ENCODE data around the gene RGSL1. TPM values are rescaled to one million over a fixed set of nuclear protein-coding genes. Genes with fewer than 3 reads are reported as not detected.

Gene RGSL1
- total RNA-seq, 2 experiments from 2014 or later = not detected

GRCh38 chr1:182584746-182585145 is 134.8 kb downstream of the RGSL1 start:
- intact Hi-C loops (cut with micrococcal nuclease) = loop anchor here (5.0 kb wide), 1 partner anchor 552 kb away; no protein-coding TSS in a partner anchor
- Mint-ChIP-seq H3K9me3 (no peaks in the 10 kb centered on the region), H3K27me3 (no peaks in the 10 kb centered on the region), H3K4me3 (no peak overlapping the region), H3K27ac (no peak overlapping the region), H3K4me1 (ENCODE audit: low read depth) (peaks cover 61% of the 10 kb centered on the region), H3K36me3 (peaks cover 22% of the 10 kb centered on the region)
- CTCF ChIA-PET = interaction anchor here (1.0 to 2.0 kb wide), 4 partner anchors 11 to 198 kb away, joined by 3 to 10 read pairs (median 4); no protein-coding TSS in a partner anchor
- POLR2A ChIA-PET = no interaction called here
- no peak for DNase-seq

DNA sequence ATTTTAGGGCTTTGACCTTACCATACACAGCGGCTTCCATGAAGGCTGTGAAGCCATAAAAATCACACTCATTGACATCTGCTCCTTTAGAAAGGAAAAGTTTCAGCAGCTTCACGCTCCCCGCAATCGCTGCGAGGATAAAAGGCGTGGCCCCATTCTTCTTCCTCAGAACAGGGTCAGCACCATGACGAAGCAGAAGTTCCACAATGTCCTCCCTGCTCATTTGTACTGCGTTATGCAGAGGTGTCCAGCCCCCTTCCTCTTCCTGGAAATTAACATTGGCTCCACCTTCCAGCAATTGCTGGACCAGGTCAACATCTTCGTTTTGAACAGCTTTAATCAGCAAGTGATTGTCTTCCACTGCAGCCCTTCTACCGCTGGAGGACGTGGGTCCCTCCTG is 136.4 kb downstream of the RGSL1 start:
- intact Hi-C loops (cut with micrococcal nuclease) = loop anchor here (5.0 kb wide), 1 partner anchor 554 kb away; no protein-coding TSS in a partner anchor
- Mint-ChIP-seq H3K4me3 (no peak overlapping the region), H3K27me3 (no peaks in the 10 kb centered on the region), H3K27ac (no peak overlapping the region), H3K36me3 (peaks cover 11% of the 10 kb centered on the region), H3K9me3 (no peaks in the 10 kb centered on the region), H3K4me1 (ENCODE audit: low read depth) (peaks cover 60% of the 10 kb centered on the region)
- DNase-seq = no peak
- POLR2A ChIA-PET = interaction anchor here (0.7 kb wide), 1 partner anchor 15 kb away, joined by 3 read pairs; no protein-coding TSS in a partner anchor
- CTCF ChIA-PET = interaction anchor here (0.6 to 2.0 kb wide), 4 partner anchors 10 to 948 kb away, joined by 3 to 10 read pairs (median 4); no protein-coding TSS in a partner anchor

GRCh38 chr1:182587093-182587492 is 137.1 kb downstream of the RGSL1 start:
- Mint-ChIP-seq H3K27ac (no peak overlapping the region), H3K27me3 (no peaks in the 10 kb centered on the region), H3K36me3 (peaks cover 9% of the 10 kb centered on the region), H3K4me1 (ENCODE audit: low read depth) (peaks cover 60% of the 10 kb centered on the region), H3K9me3 (no peaks in the 10 kb centered on the region), H3K4me3 (no peak overlapping the region)
- DNase-seq = no peak
- ChIA-PET CTCF (interaction anchor here (1.2 to 2.0 kb wide), 2 partner anchors 9 to 198 kb away, joined by 4 to 10 read pairs; no protein-coding TSS in a partner anchor), POLR2A (no interaction called here)
- intact Hi-C loops (cut with micrococcal nuclease) = loop anchor here (5.0 kb wide), 1 partner anchor 555 kb away; no protein-coding TSS in a partner anchor

DNA sequence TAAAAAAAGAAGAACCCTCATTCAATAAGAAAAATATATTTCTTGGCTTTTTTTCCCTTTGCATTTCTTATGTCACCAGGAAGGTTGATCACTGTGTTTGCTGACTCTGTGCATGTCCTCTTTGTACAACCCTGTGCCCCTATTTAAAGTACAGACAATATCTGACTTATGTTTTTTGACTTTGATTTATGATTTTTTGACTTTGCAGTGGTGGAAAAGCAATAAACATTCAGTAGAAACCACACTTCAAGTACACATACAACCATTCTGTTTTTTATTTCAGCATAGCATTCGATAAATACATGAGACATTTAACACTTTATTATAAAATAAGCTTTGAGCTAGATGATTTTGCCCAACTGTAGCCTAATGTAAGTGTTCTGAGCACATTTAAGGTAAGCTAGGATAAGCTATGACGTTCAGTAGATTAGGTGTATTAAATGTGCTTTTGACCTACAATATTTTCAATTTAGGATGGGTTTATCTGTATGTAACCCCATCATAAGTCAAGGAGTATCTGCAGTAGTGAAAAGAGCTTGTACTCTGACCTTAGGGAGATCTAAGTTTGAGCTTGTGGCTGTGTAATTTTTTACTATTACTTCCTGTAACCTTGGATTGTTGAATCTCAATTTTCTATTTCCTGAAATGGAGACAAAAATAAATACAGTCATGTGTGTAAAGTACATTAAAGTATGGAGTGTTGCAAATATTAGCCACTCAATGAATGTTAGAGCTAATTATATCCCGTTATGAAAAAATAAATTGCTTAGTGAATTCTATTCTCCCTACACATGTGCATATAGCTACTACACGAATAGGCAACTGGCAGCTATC is 137.9 kb downstream of the RGSL1 start:
- H3K27me3 Mint-ChIP-seq = no peaks in the 10 kb centered on the region
- POLR2A ChIA-PET = interaction anchor here (0.5 to 2.1 kb wide), 3 partner anchors 15 to 339 kb away, joined by 3 to 11 read pairs (median 3); no protein-coding TSS in a partner anchor
- H3K9me3 Mint-ChIP-seq = no peaks in the 10 kb centered on the region
- H3K4me1 Mint-ChIP-seq (ENCODE audit: low read depth) = peaks cover 54% of the 10 kb centered on the region
- CTCF ChIA-PET = interaction anchor here (0.6 to 22.4 kb wide), 6 partner anchors 12 to 503 kb away, joined by 3 to 1086 read pairs (median 6); partner anchors contain the start of gene NPL
- H3K4me3 Mint-ChIP-seq = peak overlapping the region; percentile 94
- peaks cover 7% of the 10 kb centered on the region for H3K36me3 Mint-ChIP-seq
- DNase-seq = no peak
- intact Hi-C loops (cut with micrococcal nuclease) = loop anchor here (1.0 to 5.0 kb wide), 4 partner anchors 27 to 556 kb away; partner anchors contain the start of gene DHX9
- H3K27ac Mint-ChIP-seq = peak overlapping the region; percentile 99

- peaks cover 2% of the 10 kb centered on the region for H3K36me3 Mint-ChIP-seq
- intact Hi-C loops (cut with micrococcal nuclease) = loop anchor here (1.0 to 5.0 kb wide), 4 partner anchors 27 to 556 kb away; partner anchors contain the start of gene DHX9
- H3K27ac Mint-ChIP-seq = peak within 1 kb of the TSS; percentile 99
- peak; percentile 74 for DNase-seq
- ChIA-PET POLR2A (interaction anchor here (0.8 to 2.1 kb wide), 4 partner anchors 15 to 252 kb away, joined by 3 to 11 read pairs (median 3); no protein-coding TSS in a partner anchor), CTCF (interaction anchor here (0.6 to 22.4 kb wide), 6 partner anchors 11 to 504 kb away, joined by 3 to 1086 read pairs (median 6); partner anchors contain the start of gene NPL)
- H3K4me1 Mint-ChIP-seq (ENCODE audit: low read depth) = peaks cover 46% of the 10 kb centered on the region
- no peaks in the 10 kb centered on the region for H3K9me3 Mint-ChIP-seq
- H3K4me3 Mint-ChIP-seq = peak within 1 kb of the TSS; percentile 94
- H3K27me3 Mint-ChIP-seq = no peaks in the 10 kb centered on the region
Observed at GRCh38 chr1:182588500-182589396, 138.8 kb downstream of the RGSL1 start, which contains the start of gene RNASEL. TSS of gene RNASEL (minus strand) at chr1:182589256. CDS start at chr1:182586806, 2,450 bp downstream.

DNA sequence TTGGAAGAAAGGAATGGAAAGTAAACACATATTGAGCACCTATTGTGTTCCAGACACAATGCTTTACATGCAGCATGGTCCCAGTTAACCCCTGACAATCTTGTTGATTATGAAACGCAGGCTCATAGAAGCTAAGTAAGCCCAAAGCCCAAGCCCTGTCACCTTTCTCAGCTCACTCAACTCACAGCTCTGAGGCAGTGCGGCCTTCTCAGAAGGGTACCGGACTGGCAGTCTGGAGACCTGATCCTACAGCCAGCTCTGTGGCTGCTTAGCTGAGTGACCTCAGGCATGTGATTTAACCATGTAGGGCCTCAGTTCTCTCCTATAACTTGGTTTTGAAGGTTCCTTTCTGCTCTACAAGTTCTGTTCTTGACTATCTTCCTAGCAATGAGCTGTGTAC is 139.6 kb downstream of the RGSL1 start:
- POLR2A ChIA-PET = interaction anchor here (0.8 to 2.1 kb wide), 4 partner anchors 14 to 198 kb away, joined by 3 to 11 read pairs (median 3); no protein-coding TSS in a partner anchor
- Mint-ChIP-seq H3K27me3 (no peaks in the 10 kb centered on the region), H3K36me3 (peaks cover 2% of the 10 kb centered on the region), H3K27ac (peak overlapping the region; percentile 99), H3K4me1 (ENCODE audit: low read depth) (peaks cover 38% of the 10 kb centered on the region), H3K4me3 (peak overlapping the region; percentile 94), H3K9me3 (no peaks in the 10 kb centered on the region)
- intact Hi-C loops (cut with micrococcal nuclease) = loop anchor here (5.0 kb wide), 1 partner anchor 557 kb away; no protein-coding TSS in a partner anchor
- CTCF ChIA-PET = interaction anchor here (1.7 to 22.4 kb wide), 3 partner anchors 10 to 198 kb away, joined by 4 to 1086 read pairs (median 46); partner anchors contain the start of gene NPL
- DNase-seq = no peak

- H3K9me3 Mint-ChIP-seq = no peaks in the 10 kb centered on the region
- ChIA-PET POLR2A (interaction anchor here (1.0 to 1.1 kb wide), 2 partner anchors 15 to 40 kb away, joined by 3 read pairs; no protein-coding TSS in a partner anchor), CTCF (interaction anchor here (1.7 to 22.4 kb wide), 3 partner anchors 10 to 197 kb away, joined by 4 to 1086 read pairs (median 46); partner anchors contain the start of gene NPL)
- peaks cover 34% of the 10 kb centered on the region for H3K4me1 Mint-ChIP-seq (ENCODE audit: low read depth)
- intact Hi-C loops (cut with micrococcal nuclease) = loop anchor here (5.0 kb wide), 1 partner anchor 558 kb away; no protein-coding TSS in a partner anchor
- H3K27me3 Mint-ChIP-seq = no peaks in the 10 kb centered on the region
- DNase-seq = no peak
- H3K4me3 Mint-ChIP-seq = peak overlapping the region; percentile 94
- H3K36me3 Mint-ChIP-seq = peaks cover 2% of the 10 kb centered on the region
- no peak overlapping the region for H3K27ac Mint-ChIP-seq
Observed at GRCh38 chr1:182589931-182590330, 140.0 kb downstream of the RGSL1 start.

DNA sequence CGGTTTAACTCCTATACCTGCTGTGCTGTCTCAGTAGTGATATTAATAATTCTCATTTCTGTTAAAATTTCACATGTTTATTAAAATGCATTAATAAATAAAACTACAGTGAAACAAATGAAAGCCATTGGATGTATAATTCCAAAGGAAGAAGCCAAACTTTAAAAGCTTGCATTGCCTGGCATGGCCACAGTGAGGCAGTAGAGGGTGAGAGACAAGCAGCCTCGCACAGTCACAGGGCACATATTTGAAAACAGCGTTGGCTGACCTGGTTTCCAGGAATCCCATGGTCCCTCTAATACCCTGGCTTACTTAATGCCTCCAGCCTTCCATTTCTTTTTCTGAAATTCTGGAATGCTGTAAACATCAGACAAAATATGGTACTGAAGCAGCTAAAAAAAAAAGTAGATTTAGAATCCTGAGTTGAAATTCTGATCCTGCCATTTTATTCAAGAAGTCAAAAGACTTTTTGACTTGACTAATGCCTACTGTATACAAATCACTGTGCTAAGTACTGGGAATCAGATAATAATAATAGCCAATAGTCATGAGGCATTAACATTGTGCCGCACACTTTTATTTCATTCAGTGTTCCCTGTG is 145.8 kb downstream of the RGSL1 start:
- Mint-ChIP-seq H3K27me3 (no peaks in the 10 kb centered on the region), H3K9me3 (no peaks in the 10 kb centered on the region), H3K36me3 (peaks cover 6% of the 10 kb centered on the region), H3K27ac (no peak overlapping the region), H3K4me3 (no peak overlapping the region), H3K4me1 (ENCODE audit: low read depth) (peaks cover 10% of the 10 kb centered on the region)
- ChIA-PET POLR2A (interaction anchor here (0.6 to 1.0 kb wide), 2 partner anchors 13 to 187 kb away, joined by 3 to 6 read pairs; no protein-coding TSS in a partner anchor), CTCF (interaction anchor here (0.6 to 22.4 kb wide), 44 partner anchors 10 to 913 kb away, joined by 3 to 1086 read pairs (median 4); partner anchors contain the start of genes NPL and RGS16)
- intact Hi-C loops (cut with micrococcal nuclease) = loop anchor here (1.0 to 5.0 kb wide), 2 partner anchors 189 to 508 kb away; no protein-coding TSS in a partner anchor
- peak; percentile 80 for DNase-seq

GRCh38 chr1:182596934-182597333 is 147.0 kb downstream of the RGSL1 start:
- intact Hi-C loops (cut with micrococcal nuclease) = loop anchor here (5.0 kb wide), 1 partner anchor 510 kb away; no protein-coding TSS in a partner anchor
- H3K4me3 Mint-ChIP-seq = no peak overlapping the region
- ChIA-PET CTCF (interaction anchor here (0.8 to 22.4 kb wide), 6 partner anchors 8 to 190 kb away, joined by 3 to 1086 read pairs (median 27); partner anchors contain the start of genes NPL, RGS16 and RNASEL), POLR2A (interaction anchor here (0.8 kb wide), 1 partner anchor 32 kb away, joined by 3 read pairs; no protein-coding TSS in a partner anchor)
- peaks cover 10% of the 10 kb centered on the region for H3K4me1 Mint-ChIP-seq (ENCODE audit: low read depth)
- DNase-seq = no peak
- H3K27me3 Mint-ChIP-seq = no peaks in the 10 kb centered on the region
- no peaks in the 10 kb centered on the region for H3K9me3 Mint-ChIP-seq
- H3K27ac Mint-ChIP-seq = no peak overlapping the region
- peaks cover 6% of the 10 kb centered on the region for H3K36me3 Mint-ChIP-seq

DNA sequence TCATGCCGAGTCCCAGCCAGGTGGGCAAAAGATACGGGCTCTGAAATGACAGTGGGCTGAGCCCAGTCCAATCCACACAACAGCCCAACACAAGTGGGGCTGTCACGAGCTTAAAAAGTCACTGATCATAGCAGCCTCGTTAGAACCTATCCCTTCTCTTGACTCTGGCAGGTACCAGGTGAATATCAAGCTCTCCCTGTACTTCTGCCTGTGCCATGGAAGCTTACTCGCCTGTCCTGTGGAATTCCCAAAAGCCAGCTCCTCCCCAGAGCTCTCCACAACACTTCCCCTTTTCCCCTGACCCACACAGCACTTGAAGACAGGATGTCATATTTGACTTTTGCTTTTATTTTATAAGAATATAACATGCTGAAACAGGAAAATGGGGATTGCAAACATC is 148.3 kb downstream of the RGSL1 start:
- Mint-ChIP-seq H3K9me3 (no peaks in the 10 kb centered on the region), H3K36me3 (peaks cover 6% of the 10 kb centered on the region), H3K4me1 (ENCODE audit: low read depth) (peaks cover 10% of the 10 kb centered on the region), H3K4me3 (no peak overlapping the region), H3K27me3 (no peaks in the 10 kb centered on the region), H3K27ac (no peak overlapping the region)
- POLR2A ChIA-PET = interaction anchor here (0.6 to 3.5 kb wide), 2 partner anchors 16 to 185 kb away, joined by 3 to 13 read pairs; no protein-coding TSS in a partner anchor
- DNase-seq = no peak
- CTCF ChIA-PET = interaction anchor here (0.6 to 22.4 kb wide), 6 partner anchors 9 to 189 kb away, joined by 3 to 1086 read pairs (median 4); partner anchors contain the start of genes NPL and RNASEL
- intact Hi-C loops (cut with micrococcal nuclease) = loop anchor here (5.0 kb wide), 1 partner anchor 511 kb away; no protein-coding TSS in a partner anchor
